CMK (cell line): ENCODE measurements around the gene EPHB3.
A peak's percentile ranks its signal among the peaks of the same experiment; 100 is the strongest.

Experiments
- DNase-seq: peaks from one replicate; pipeline ENCODE4 v3.0.0-alpha.2; 2010; ENCODE audit warnings: low read depth

EPHB3 gene

GRCh38 chr3:184561061-184561912 is at the start of gene EPHB3:
Gene EPHB3, plus strand, starts transcription at chr3:184561785. Its CDS starts 451 bp downstream, at chr3:184562236.
- DNase-seq, result peak; percentile 43

DNA sequence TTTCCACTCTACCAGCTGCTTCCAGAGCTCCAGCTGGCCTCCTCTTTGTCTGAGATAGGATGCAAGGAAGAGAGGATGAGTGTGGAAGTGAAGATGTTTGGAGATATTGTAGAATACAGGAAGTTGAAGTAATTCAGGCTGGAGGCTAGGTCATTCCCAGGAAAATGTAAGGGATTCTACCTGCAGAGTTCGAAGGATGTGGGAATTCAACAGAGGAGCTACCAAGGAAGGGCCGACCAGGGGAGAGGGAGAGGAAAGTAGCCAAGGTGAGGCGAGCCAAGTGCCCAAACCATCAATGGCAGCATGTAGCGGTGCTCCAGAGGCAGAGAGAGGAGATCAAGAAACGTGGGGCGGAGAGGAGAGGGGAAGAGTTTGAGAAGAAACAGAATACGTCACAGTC is 49.0 kb upstream of the EPHB3 start:
- no peak for DNase-seq

DNA sequence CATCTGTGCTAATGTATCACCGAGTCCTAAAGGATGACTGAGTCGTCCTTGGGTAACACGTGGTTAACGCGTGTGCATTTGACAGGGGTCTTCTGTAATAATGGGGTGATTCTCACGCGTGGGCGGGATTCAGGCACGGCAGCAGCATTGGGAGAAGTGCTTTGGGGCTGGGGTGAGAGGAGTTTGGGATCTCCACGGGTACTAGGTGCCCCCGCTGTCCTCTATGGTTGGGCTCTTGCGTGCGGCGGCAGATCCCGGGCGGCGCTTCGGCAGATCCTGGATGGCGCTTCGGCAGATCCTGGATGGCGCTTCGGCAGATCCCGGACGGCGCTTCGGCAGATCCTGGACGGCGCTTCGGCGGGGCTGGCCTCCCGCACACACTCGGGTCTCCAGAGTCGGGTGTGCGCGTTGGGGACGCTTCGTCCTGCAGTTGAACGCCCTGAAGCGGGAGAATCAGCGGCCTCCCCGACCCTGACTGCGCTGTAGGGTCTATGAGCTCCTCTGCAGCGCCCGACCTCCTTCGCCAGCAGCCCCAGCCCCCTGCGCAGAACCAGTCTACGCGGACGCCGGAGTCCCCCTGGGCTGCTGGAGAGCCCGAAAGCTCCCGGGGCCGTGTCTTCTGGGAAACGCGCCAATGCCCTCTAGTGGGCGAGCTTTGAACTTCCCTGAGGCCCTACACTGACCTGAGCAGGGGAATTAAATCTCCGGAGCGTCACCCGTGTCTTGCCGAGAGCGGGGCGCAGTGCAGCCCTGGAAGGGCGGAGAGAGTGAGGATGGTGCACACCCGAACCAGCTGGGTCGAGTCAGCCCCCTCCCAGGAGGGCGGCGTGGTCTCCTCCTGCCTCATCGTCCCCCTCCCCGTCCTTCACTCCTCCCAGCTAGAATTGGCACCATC is 48.1 kb upstream of the EPHB3 start:
- peak; percentile 29 for DNase-seq

- no peak for DNase-seq
Measured at GRCh38 chr3:184514171-184514490, 47.5 kb upstream of the EPHB3 start.

DNA sequence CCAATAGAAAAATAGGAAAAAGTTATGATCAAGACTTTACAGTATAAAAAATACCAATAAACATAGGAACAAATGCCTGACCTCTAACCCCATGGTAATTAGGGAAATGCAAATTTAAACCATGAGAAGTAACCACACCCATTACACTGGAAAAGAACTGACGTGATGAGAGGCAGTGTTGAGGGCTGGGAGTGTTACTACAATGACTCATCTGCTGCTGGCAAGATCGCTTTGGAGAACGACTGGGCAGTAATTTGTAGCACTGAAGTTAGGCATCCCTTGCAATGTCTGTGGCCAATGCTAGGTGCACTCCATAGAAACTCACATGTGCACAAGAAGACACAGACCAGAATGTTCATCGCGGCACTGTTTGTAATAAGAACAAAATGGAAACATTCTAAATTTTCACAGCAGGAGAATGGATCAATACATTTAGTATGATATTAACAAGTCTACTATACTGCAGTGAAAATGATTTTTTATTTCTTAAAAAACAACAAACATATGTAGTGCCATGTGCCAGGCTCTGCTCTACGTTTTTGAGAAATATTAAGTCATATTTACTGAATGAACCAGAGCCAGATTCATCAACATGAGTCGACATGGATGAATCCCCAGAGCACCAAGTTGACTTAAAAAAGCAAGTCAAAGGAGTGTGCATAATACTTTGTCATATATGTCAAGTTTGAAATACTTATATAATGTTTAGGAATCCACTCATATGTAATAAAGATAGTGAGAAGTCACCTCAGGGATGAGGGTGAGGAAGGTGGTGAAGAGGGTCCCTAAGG is 37.6 kb upstream of the EPHB3 start:
- no peak for DNase-seq

GRCh38 chr3:184524981-184525336 is 36.6 kb upstream of the EPHB3 start:
- DNase-seq, result no peak

DNA sequence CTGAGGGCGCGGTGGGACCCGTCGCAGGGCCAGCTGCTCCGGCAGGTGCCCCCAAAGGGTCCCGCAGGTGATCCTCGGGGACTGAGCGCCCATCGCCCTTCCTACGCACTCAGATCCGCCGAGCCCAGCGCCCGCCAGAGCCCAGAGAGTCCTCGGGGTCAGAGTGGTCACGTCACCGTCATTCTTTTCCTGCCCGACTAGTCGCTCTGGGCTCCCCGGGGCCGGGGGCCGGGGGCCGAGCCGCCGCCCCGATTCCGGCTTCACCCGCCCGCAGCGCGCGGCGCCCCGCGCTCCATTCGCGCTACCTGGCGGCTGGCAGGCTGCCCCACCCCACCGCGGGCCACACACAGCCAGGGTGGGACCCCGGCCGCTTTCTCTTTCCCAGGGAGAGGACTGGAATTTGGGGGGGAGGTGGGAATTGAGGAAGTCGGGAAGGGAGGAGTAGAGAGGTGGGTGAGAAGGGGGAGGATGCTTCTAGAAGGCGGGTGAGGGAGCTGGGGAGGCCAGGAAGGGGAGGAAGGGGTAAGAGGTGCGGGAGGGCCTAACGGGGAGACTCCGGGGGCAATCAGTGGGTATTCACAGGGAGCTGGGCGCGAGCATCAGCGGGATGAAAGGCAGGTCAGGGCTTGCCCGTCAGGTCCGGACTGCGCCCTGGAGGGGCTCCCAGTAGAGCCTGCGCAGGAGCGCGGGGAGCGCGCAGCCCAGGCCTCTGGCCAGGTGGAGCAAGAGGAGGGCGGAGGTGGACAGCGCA is 36.1 kb upstream of the EPHB3 start:
- no peak for DNase-seq

- no peak for DNase-seq
Measured at GRCh38 chr3:184526088-184526433, 35.5 kb upstream of the EPHB3 start.

GRCh38 chr3:184531626-184532280 is 29.8 kb upstream of the EPHB3 start:
- DNase-seq, result no peak

DNA sequence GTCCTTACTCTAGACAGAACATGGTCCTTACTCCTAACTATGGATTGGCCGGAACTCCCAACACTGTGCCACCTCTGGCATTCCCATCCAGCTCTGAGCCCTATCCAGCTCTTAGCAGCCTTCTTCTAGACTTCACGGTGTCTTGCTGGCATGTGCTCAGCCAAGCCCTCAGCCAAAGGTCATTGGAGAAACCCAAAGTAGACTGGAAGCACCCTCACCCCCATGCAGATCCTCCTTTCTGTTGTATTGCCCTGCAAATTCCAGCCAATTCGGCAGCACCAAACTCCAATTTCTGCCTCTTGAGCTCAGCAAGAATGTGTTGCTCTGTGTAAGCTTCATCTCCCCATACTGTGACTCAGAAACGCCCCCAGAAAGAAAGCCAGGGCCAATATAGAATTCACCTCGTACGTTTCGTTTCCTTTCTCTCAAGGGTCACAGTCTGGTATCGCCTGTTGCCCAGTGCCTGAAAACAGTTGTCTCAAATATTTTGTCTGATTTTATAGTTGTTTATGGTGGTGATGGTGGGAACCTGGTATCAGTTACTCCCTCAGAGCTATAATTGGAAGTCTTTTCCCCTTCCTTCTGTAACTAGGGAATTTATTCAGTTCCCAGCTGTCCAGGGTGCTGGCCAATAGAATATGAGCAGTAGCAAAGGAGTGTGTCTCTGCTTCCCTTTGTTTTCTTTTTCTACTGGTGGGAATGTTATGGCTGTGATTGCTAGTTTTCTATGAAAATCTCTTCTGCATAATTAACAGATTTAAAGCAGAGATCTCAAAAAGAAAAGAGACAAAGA is 28.4 kb upstream of the EPHB3 start:
- DNase-seq, result no peak

DNA sequence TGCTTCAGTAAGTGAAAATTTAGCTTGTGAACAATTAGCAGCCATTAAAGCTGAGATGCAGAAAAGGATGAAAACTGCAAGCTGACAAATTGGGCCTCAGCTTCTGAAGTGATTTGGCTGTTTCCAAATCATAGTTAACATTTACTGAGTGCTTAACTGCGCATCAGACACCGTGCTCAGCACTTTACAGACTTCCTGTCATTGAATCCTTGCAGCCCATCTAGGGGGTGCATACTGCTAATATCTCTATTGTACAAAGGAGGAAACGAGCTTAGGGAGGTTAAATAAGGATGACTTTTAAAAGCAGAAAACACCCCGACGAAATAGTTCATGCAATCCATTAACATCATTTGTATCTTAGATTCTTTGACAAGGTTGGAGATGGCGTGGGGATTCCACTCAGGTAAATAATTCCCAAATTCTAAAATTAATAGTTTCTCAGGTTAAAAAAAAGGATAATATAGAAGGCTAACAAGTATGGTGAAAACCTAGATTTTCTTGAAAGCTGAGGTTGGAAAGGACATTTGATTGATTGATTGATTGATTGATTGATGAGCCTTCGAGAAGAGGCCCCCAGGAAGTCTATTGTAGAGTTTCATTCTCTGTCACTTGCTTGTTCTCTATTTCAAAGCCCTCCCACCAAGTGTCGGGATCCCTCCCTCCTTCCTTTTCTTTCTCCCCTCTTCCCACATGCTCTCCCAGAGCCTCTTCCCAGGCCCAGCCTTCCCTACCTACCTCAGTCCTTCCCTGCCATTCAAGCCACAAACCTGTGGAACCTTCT is 23.5 kb upstream of the EPHB3 start:
- no peak for DNase-seq

DNA sequence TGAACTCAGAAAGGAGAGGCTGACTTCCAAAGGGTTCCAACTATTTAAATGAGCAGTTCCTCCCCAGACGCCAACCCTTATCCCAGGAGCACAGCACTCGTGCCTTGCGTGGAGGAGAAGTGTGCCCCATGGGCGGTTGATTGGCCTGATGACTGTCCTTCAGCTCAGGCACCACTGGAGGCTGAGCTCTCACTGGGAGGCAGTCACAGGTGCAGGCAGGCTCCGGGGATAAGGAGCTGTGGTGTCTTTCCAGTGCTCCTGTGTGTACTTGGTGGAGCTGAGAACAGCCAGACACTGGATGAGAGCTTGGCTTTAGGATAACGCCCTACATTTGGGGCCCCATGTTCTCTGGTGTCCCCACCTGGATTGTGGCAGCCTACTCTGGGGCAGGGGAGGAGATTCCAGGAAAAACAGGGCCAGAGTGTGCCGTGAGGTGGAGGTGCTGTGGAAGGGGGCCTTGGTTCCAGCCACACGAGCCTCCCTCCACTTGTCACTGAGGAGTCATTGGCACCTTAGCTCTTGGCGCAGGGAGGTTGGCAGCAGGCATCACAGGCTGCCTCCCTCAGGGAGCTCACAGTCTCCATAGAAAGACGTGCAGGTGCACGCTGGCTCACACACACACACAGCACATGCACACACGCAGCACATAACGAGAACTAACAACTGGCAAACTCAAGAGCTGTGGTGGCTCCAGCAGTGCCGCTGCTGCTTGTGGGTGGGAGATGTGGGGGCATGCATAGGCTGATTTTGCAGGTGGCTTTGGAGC is 22.7 kb upstream of the EPHB3 start:
- DNase-seq, result no peak

DNA sequence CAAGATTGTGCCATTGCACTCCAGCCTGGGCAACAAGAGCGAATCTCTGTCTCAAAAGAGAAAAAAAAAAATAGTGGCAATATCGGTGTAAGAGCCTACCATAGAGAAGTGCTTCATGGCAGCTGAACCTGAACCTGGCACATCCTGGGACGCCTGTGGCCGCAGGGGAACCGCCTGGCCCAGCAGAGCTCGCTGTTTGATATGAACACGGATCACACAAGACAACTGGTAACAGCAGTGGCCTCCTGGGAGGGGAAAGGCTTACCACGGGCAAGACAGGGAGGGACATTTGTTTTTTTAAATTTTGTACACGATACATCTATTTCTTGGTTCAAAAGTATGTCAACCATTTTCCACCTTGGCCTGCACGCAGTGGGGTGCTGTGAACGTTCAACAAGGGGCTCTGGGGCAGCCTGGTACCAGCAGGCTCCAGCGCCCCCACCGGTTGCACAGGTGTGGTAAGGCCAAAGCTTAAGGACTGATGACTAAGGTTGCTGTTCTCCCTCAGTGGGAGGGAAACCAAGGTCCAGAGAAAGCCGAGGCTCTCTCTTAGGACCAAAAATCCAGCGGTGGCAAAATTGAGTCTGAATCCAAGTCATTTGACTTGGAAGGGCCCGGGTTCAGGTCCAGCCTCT is 21.7 kb upstream of the EPHB3 start:
- no peak for DNase-seq

- no peak for DNase-seq
Measured at GRCh38 chr3:184540777-184541681, 20.6 kb upstream of the EPHB3 start.

DNA sequence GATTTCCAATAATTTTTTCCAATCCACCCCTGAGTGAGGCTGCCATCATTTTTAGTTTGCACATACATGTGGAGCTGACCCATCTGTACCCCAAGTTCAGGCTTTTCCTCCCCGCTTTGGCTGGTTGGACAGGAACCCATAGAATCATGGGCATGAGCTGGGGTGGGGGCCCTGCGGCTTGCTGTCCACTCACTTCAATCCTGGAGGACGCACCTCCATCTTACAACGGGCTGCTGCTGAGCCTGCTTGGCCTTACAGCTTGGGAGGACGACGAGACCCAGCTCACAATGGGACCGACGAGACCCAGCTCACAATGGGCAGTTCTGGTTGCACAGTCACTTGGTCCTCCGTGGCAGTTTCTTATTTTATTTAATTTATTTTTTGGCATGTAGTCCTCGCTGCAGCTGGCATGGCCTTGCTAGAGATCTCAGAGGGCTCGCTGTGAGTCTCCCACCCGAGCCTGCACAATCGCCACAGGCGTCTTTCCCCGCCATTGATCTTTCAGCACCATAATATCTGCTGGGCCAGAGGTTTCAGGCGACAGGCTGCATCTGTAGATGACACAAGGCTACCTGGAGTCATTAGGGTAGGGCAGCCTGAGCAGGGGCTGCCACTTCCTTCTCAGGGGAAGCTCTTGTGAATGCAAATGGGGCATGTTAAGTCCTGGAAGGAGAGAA is 19.6 kb upstream of the EPHB3 start:
- DNase-seq, result no peak

DNA sequence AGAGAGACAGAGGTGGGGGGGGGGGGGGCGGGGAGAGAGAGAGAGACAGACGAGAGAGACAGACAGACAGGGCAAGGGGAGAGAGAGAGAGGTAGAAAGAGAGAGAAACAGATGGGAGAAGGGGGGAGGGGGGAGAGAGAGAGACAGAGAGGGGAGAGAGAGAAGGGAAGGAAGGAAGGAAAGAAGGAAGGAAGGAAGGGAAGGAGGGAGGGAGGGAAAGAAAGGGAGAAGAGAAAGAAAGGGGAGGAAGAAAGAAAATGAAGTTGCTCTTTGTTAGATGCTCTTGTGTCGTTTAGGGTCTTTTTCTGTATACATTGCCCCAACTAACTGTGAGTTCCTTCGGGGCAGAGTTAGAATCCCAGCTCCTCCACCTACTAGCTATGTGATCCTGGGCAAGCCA is 19.0 kb upstream of the EPHB3 start:
- no peak for DNase-seq

- DNase-seq, result no peak
Measured at GRCh38 chr3:184543256-184543655, 18.3 kb upstream of the EPHB3 start.
